ENCODE results near the gene LRRC8B. TPM values are rescaled to one million over a fixed set of nuclear protein-coding genes. Genes with fewer than 3 reads are reported as not detected.

Gene LRRC8B
- polyA plus RNA-seq, 1 donor (not counting 4 experiments of a cell fraction or from before 2014, with no cell fraction given) = 1.5 TPM

DNA sequence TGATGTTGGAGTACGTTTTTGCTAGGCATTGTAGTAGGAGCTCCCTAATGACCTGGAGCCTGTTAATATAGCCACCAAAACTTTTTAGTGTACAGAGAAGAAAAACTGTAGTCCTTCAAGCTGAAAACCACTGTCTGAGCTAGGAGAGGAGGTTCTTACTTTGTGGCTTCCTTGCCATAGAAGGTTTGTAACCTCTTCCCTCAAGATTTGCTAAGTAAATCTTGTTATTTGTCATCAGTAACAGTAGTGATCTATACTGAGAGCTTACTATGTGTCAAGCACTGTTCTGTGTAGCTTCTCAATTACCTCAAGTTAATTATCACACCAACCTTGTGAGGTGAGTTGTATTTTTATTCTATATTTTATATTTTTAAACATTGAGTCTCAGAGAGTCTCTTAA, 87.1 kb downstream of the LRRC8B start:
- DNase-seq (ENCODE audit: low read depth, low spot score) = no peak
- no peak overlapping the region for H3K4me2 ChIP-seq (ENCODE audit: control insufficient read depth, extremely low read depth, insufficient read depth, low read depth, low read length)
- no peaks in the 10 kb centered on the region for H3K27me3 ChIP-seq (ENCODE audit: control insufficient read depth, extremely low read depth, insufficient read depth, low read length)
- dilution Hi-C loops (cut with MboI; ENCODE audit: extremely low pct_ligation_motif_present, low sequenced_read_pairs) = no loop called here
- H3K27ac ChIP-seq (ENCODE audit: control insufficient read depth, insufficient read depth, low read length) = no peak overlapping the region
- FAIRE-seq = no peak
- no peaks in the 10 kb centered on the region for H3K36me3 ChIP-seq (ENCODE audit: control insufficient read depth in 2 of 2, extremely low read depth in 1 of 2, insufficient read depth in 2 of 2, low read length in 2 of 2)
- H3K9me1 ChIP-seq (ENCODE audit: control insufficient read depth, extremely low read depth, insufficient read depth, low read length) = no peaks in the 10 kb centered on the region
- H2AFZ ChIP-seq (ENCODE audit: control insufficient read depth, low read length) = no peak overlapping the region
- no peaks in the 10 kb centered on the region for H3K9me3 ChIP-seq (ENCODE audit: control insufficient read depth, low read depth, low read length)
- no peaks in the 10 kb centered on the region for H3K79me2 ChIP-seq (ENCODE audit: control insufficient read depth, insufficient read depth, low read length)
- no peak overlapping the region for H3K4me3 ChIP-seq (ENCODE audit: control insufficient read depth in 2 of 3, extremely low read depth in 1 of 3, insufficient read depth in 2 of 3, low read depth in 1 of 3, low read length in 3 of 3)
- H3K4me1 ChIP-seq (ENCODE audit: control insufficient read depth, extremely low read depth, insufficient read depth, low read length) = peaks cover 27% of the 10 kb centered on the region
- no peak overlapping the region for H3K9ac ChIP-seq (ENCODE audit: control insufficient read depth, extremely low read depth, insufficient read depth, low read length)
- no peaks in the 10 kb centered on the region for H4K20me1 ChIP-seq (ENCODE audit: control insufficient read depth, extremely low read depth, insufficient read depth, low read length)
- TF ChIP-seq EZH2 (IDR thresholded peaks at IDR 0.05; ENCODE audit: low read length) = no peak
- TF ChIP-seq, protein P1, sequence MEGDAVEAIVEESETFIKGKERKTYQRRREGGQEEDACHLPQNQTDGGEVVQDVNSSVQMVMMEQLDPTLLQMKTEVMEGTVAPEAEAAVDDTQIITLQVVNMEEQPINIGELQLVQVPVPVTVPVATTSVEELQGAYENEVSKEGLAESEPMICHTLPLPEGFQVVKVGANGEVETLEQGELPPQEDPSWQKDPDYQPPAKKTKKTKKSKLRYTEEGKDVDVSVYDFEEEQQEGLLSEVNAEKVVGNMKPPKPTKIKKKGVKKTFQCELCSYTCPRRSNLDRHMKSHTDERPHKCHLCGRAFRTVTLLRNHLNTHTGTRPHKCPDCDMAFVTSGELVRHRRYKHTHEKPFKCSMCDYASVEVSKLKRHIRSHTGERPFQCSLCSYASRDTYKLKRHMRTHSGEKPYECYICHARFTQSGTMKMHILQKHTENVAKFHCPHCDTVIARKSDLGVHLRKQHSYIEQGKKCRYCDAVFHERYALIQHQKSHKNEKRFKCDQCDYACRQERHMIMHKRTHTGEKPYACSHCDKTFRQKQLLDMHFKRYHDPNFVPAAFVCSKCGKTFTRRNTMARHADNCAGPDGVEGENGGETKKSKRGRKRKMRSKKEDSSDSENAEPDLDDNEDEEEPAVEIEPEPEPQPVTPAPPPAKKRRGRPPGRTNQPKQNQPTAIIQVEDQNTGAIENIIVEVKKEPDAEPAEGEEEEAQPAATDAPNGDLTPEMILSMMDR (optimal IDR thresholded peaks at IDR 0.05 in 1 of 3, IDR thresholded peaks at IDR 0.05 in 1 of 3, conservative IDR thresholded peaks at IDR 0.05 in 1 of 3; ENCODE audit: extremely low read depth in 1 of 3, insufficient read depth in 2 of 3, low read length in 3 of 3) = no peak

- Histone ChIP-seq H3K4me3 (ENCODE audit: control insufficient read depth in 2 of 3, extremely low read depth in 1 of 3, insufficient read depth in 2 of 3, low read depth in 1 of 3, low read length in 3 of 3) (no peak overlapping the region), H4K20me1 (ENCODE audit: control insufficient read depth, extremely low read depth, insufficient read depth, low read length) (no peaks in the 10 kb centered on the region), H2AFZ (ENCODE audit: control insufficient read depth, low read length) (no peak overlapping the region), H3K27ac (ENCODE audit: control insufficient read depth, insufficient read depth, low read length) (no peak overlapping the region), H3K9me1 (ENCODE audit: control insufficient read depth, extremely low read depth, insufficient read depth, low read length) (no peaks in the 10 kb centered on the region), H3K9ac (ENCODE audit: control insufficient read depth, extremely low read depth, insufficient read depth, low read length) (no peak overlapping the region), H3K79me2 (ENCODE audit: control insufficient read depth, insufficient read depth, low read length) (no peaks in the 10 kb centered on the region), H3K9me3 (ENCODE audit: control insufficient read depth, low read depth, low read length) (no peaks in the 10 kb centered on the region), H3K27me3 (ENCODE audit: control insufficient read depth, extremely low read depth, insufficient read depth, low read length) (no peaks in the 10 kb centered on the region), H3K4me2 (ENCODE audit: control insufficient read depth, extremely low read depth, insufficient read depth, low read depth, low read length) (no peak overlapping the region), H3K4me1 (ENCODE audit: control insufficient read depth, extremely low read depth, insufficient read depth, low read length) (peaks cover 25% of the 10 kb centered on the region), H3K36me3 (ENCODE audit: control insufficient read depth in 2 of 2, extremely low read depth in 1 of 2, insufficient read depth in 2 of 2, low read length in 2 of 2) (no peaks in the 10 kb centered on the region)
- DNase-seq (ENCODE audit: low read depth, low spot score) = no peak
- no peak for FAIRE-seq
- dilution Hi-C loops (cut with MboI; ENCODE audit: extremely low pct_ligation_motif_present, low sequenced_read_pairs) = no loop called here
- TF ChIP-seq, protein P1 (optimal IDR thresholded peaks at IDR 0.05 in 1 of 3, IDR thresholded peaks at IDR 0.05 in 1 of 3, conservative IDR thresholded peaks at IDR 0.05 in 1 of 3; ENCODE audit: extremely low read depth in 1 of 3, insufficient read depth in 2 of 3, low read length in 3 of 3) = no peak
- no peak for TF ChIP-seq EZH2 (IDR thresholded peaks at IDR 0.05; ENCODE audit: low read length)
These were observed 89.3 kb downstream of the LRRC8B start for GRCh38 chr1:89613928-89614327.
